Naive B cell (primary cell): ENCODE measurements around the gene UNC5C. TPM values are rescaled to one million over a fixed set of nuclear protein-coding genes. Genes with fewer than 3 reads are reported as not detected.

Experiments
- ATAC-seq, 2 donors: fragments of 150-1000 bp; cut with Tn5 transposase; 2 replicates each; pipeline ENCODE4 v1.10.0; 2021; ENCODE audit warnings: low read depth in 2 of 2, mild to moderate bottlenecking in 2 of 2, moderate library complexity in 2 of 2
- DNase-seq: peaks from one replicate; pipeline ENCODE4 v3.0.0; 2022
- H3K27ac Mint-ChIP-seq, 6 donors: one replicate each; pipeline ENCODE4 v1.8.0; 2020 to 2022; ENCODE audit warnings: mild to moderate bottlenecking in 6 of 6, mixed read lengths in 6 of 6, moderate library complexity in 5 of 6, inconsistent platforms in 2 of 6
- H3K27me3 Mint-ChIP-seq, 3 donors: one replicate each; pipeline ENCODE4 v1.8.0; 2021 to 2022; ENCODE audit warnings: mixed read lengths in 3 of 3, mild to moderate bottlenecking in 1 of 3
- H3K36me3 Mint-ChIP-seq, 2 donors: one replicate each; pipeline ENCODE4 v1.8.0; 2020 to 2022; ENCODE audit warnings: mixed read lengths in 2 of 2, inconsistent platforms in 1 of 2, mild to moderate bottlenecking in 1 of 2
- H3K4me1 Mint-ChIP-seq, 3 donors: one replicate each; pipeline ENCODE4 v1.8.0; 2020 to 2022; ENCODE audit warnings: mixed read lengths in 3 of 3, inconsistent platforms in 1 of 3, mild to moderate bottlenecking in 1 of 3, moderate library complexity in 1 of 3
- H3K4me3 Mint-ChIP-seq, 8 donors: one replicate each; pipeline ENCODE4 v1.8.0; 2020 to 2022; ENCODE audit warnings: mild to moderate bottlenecking in 8 of 8, mixed read lengths in 8 of 8, moderate library complexity in 8 of 8, inconsistent platforms in 2 of 8
- H3K9me3 Mint-ChIP-seq, 7 donors: one replicate each; pipeline ENCODE4 v1.8.0; 2020 to 2022; ENCODE audit warnings: mixed read lengths in 7 of 7, mild to moderate bottlenecking in 5 of 7, inconsistent platforms in 2 of 7, moderate library complexity in 1 of 7
- polyA plus RNA-seq, 6 donors: library from polyadenylated mRNA; unstranded; fragments of 300-500 nt; fragmentation: Illumina TruSeq; gene quantifications; one replicate each; pipeline ENCODE4 v1.2.3, GENCODE V29; 2021; ENCODE audit warnings: low read depth in 6 of 6

Gene UNC5C
- polyA plus RNA-seq, 6 donors from 2014 or later, result not detected

DNA sequence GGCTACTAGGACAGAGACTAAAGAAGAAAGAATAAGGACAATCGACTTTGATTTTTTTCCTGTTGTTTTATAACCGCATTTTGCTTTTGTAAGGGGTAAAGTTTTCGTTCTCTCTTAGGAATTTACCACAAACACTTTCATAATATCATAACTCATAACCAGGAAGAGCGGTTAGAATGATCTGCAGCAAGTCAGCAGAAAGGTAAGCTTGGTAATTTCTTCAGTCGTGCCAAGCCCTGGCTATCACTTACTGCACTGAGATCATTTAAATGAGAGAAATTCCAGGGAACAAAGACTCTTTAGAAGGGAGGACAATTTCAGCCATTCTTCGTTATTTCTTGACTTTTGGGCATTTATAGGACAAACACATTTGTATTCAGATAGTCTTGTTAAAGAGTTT is 258.1 kb downstream of the UNC5C start:
- no peak overlapping the region for H3K27ac Mint-ChIP-seq
- no peaks in the 10 kb centered on the region for H3K4me1 Mint-ChIP-seq
- DNase-seq (no peak), ATAC-seq (no peak)
- H3K36me3 Mint-ChIP-seq, result no peaks in the 10 kb centered on the region
- no peaks in the 10 kb centered on the region for H3K9me3 Mint-ChIP-seq
- no peaks in the 10 kb centered on the region for H3K27me3 Mint-ChIP-seq
- H3K4me3 Mint-ChIP-seq, result no peak overlapping the region

DNA sequence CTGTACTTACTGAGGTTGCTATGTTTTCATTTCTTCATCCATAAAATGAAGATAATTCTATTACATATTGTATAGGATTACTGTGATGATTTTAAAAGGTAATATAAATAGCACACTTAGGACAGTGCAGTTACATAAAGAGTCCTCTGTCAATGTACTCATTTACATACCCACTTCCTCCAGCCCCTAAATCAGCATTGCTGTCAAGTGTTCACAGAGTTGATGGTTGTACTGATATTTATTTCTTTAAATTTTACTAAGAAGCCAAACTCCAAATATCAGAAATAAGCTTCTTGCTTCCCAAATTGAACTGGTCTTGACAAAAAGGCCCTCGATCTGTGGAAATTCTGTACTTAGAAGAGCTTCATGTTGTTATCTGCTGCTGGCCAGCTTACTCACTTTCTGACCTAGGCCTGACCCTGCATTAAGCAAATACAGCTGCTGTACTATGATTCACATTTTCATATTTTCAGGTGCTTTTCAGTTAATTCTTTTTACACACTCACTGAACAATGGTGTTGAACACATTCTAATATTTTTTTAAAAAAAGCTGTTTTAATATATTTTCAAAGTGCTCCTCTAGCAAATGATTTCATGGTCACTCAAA is 259.6 kb downstream of the UNC5C start:
- H3K4me1 Mint-ChIP-seq, result no peaks in the 10 kb centered on the region
- no peak overlapping the region for H3K27ac Mint-ChIP-seq
- H3K9me3 Mint-ChIP-seq, result no peaks in the 10 kb centered on the region
- H3K36me3 Mint-ChIP-seq, result no peaks in the 10 kb centered on the region
- H3K27me3 Mint-ChIP-seq, result no peaks in the 10 kb centered on the region
- H3K4me3 Mint-ChIP-seq, result no peak overlapping the region
- ATAC-seq (no peak), DNase-seq (no peak)

DNA sequence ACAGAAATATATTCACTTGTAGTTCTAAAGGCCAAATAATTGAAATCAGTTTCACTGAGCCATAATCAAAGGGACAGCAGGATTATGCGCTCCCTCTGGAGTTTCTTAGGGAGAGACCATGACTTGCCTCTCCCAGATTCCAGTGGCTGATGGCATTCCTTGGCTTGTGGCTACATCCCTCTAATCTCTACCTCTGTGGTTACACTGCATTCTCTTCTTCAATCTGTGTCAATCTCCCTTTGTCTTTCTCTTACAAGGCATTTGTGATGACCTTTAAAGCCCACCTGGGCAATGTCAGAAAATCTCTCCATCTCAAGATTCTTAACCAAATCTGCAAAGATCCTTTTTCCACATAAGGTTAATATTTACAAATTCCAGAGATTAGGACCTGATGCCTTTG is 260.2 kb downstream of the UNC5C start:
- Mint-ChIP-seq H3K4me1 (no peaks in the 10 kb centered on the region), H3K9me3 (no peaks in the 10 kb centered on the region), H3K27ac (no peak overlapping the region), H3K36me3 (no peaks in the 10 kb centered on the region), H3K4me3 (no peak overlapping the region), H3K27me3 (no peaks in the 10 kb centered on the region)
- ATAC-seq (no peak), DNase-seq (no peak)

DNA sequence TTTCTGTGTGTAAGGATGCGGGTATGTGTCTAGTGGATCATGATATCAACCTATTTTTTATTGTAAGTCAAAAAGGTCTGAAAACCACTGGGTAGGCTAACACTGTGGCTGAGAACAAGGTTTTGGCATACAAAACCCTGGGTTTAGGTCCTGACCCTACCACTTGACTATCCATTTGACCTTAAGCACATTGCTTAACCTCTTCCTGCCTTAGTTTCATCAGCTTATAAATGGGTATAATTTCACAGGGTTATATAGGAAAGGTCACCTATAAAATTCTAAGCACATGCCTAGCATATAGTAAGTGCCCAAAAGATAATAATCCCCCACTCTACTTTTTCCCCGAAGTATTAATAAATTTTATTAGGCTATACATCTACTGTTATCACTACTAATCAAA is 263.0 kb downstream of the UNC5C start:
- no peaks in the 10 kb centered on the region for H3K27me3 Mint-ChIP-seq
- no peaks in the 10 kb centered on the region for H3K4me1 Mint-ChIP-seq
- H3K4me3 Mint-ChIP-seq, result no peak overlapping the region
- H3K9me3 Mint-ChIP-seq, result peaks cover 0 to 7% (median 0%) of the 10 kb centered on the region in 7 donors
- H3K36me3 Mint-ChIP-seq, result no peaks in the 10 kb centered on the region
- H3K27ac Mint-ChIP-seq, result no peak overlapping the region
- ATAC-seq, result no peak
- no peak for DNase-seq

DNA sequence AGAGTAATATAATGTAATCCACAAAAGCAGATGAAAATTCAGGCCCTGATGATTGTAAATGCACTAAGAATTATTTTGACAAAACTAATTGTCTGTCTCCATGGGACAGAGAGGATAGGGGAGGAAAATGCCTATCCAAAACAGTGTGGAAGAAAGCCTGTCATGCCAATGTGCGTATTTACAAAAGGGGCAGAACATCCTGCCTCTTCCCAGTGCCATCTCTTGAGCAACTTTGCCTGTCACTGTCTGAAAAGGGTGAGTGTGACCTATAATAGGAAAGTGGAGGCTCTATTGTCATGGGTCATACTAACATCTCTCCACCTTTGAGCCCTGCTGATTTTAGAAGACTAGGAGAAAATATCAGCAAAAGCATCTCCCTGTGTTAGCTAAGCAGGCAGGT is 264.1 kb downstream of the UNC5C start:
- DNase-seq, result no peak
- peaks cover 0 to 8% (median 0%) of the 10 kb centered on the region in 7 donors for H3K9me3 Mint-ChIP-seq
- H3K27ac Mint-ChIP-seq, result no peak overlapping the region
- no peak overlapping the region for H3K4me3 Mint-ChIP-seq
- no peaks in the 10 kb centered on the region for H3K4me1 Mint-ChIP-seq
- no peak for ATAC-seq
- no peaks in the 10 kb centered on the region for H3K27me3 Mint-ChIP-seq
- H3K36me3 Mint-ChIP-seq, result no peaks in the 10 kb centered on the region

DNA sequence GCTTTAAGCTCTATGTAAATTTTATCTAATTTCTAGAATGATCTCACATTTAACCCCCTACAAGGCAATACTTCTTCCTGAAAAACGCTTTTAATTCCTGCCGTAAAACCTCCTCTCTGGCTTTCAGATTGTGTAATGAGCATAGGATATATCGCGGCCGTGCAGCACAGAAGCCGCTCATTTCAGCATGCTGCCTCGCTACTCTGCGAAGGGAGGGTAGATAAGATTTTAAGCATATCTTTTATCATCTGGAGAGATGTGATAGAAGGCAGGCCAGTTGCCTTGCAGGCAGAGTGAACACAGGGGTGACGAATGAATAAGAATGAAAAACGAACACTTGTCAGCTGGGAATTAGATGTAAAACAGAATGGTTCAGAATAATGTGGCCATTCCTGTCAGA is 265.5 kb downstream of the UNC5C start:
- Mint-ChIP-seq H3K27me3 (no peaks in the 10 kb centered on the region), H3K4me1 (no peaks in the 10 kb centered on the region), H3K36me3 (no peaks in the 10 kb centered on the region), H3K4me3 (no peak overlapping the region), H3K27ac (no peak overlapping the region), H3K9me3 (peaks cover 0 to 8% (median 0%) of the 10 kb centered on the region in 7 donors)
- no peak for DNase-seq
- ATAC-seq, result no peak

DNA sequence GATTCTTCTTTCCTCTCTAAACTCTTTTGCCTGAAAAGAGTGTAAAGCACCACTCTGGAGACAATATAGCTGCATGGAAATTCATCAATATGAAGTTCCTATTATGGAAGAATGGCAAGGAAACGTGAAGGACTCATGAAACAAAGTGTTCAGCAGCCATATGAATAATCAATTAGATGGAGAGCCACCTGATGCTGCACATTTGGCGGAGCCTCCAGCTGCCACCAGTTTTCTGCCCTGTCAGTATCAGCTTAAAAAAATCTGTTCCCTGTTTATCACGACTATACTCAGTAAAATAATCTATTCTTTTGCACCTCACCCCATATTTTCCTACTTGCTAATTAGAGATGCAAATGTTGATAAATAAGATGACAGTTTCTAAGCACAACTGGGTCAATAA is 276.0 kb downstream of the UNC5C start:
- no peak for ATAC-seq
- Mint-ChIP-seq H3K9me3 (peaks cover 0 to 6% (median 3%) of the 10 kb centered on the region in 7 donors), H3K36me3 (no peaks in the 10 kb centered on the region), H3K4me1 (no peaks in the 10 kb centered on the region), H3K27me3 (no peaks in the 10 kb centered on the region), H3K27ac (no peak overlapping the region), H3K4me3 (no peak overlapping the region)
- no peak for DNase-seq

DNA sequence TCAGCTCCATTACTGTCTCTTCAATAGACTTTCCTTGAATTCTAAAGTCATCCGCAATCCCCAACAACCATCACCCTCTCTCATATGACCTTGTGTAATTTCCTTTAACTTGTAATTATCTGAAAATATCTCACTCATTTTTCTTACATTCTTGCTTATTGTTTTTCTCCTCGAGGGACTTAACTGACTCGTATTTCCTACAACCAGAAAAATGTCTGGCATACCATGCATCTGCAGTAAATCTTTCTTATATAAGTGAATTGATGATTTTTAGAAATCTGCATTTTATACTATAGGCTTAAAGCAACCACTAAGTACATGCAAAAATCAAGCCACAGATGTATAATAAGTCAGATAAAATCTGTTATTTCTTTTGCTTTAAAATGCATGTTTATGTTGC is 276.7 kb downstream of the UNC5C start:
- H3K4me1 Mint-ChIP-seq, result no peaks in the 10 kb centered on the region
- peaks cover 0 to 6% (median 3%) of the 10 kb centered on the region in 7 donors for H3K9me3 Mint-ChIP-seq
- H3K27ac Mint-ChIP-seq, result no peak overlapping the region
- ATAC-seq, result no peak
- DNase-seq, result no peak
- no peaks in the 10 kb centered on the region for H3K36me3 Mint-ChIP-seq
- no peaks in the 10 kb centered on the region for H3K27me3 Mint-ChIP-seq
- no peak overlapping the region for H3K4me3 Mint-ChIP-seq

DNA sequence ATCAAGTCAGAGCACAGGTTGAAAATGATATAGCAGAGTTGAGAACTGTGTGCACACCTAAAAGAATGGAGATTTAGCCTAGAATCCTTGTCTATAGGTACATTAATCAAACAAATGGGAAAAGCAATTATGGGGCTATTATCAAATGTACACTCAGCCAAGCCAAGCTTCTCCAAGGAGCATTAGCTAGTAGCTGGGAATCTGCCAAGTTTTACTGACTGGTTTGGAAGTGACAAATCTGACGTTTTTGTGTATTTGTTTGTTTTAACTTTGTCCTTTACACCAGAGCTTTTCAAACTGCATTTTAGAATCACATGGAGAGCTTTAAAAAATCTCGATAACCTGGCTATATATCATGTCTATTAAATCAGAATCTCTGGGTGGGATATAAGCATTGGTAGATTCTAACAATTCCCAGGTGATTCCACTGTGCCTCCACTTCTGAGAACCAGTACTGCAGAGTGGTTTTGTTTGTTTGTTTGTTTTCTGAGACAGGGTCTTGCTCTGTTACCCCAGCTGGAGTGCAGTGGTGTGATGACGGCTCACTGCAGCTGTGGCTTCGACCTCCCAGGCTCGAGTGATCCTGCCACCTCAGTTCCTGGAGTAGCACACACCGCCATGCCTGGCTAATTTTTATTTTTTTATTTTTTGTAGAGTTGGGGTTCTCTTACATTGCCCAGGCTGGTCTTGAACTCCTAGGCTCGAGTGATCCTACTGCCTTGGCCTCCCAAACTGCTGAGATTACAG is 279.8 kb downstream of the UNC5C start:
- Mint-ChIP-seq H3K9me3 (peaks cover 0 to 6% (median 0%) of the 10 kb centered on the region in 7 donors), H3K4me1 (no peaks in the 10 kb centered on the region), H3K27me3 (no peaks in the 10 kb centered on the region), H3K4me3 (no peak overlapping the region), H3K27ac (no peak overlapping the region), H3K36me3 (no peaks in the 10 kb centered on the region)
- ATAC-seq (no peak), DNase-seq (no peak)

DNA sequence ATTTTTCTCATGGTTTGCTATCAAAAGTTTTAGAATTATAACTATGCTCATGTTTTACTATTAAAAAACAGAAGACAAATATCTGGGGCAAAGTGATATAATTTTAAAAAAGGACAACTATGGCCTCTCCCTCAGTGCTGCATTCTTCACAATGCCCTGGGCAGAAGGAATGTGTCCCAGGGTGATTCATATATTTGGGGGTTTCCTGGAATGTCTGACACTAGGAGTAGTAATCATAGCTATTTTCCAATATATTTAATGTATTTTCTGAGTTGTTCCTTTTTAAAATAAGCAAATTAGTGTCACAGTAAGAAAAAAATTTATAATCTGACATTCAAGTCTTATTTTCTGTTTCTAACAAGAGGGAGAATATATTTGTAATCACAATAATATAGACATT is 281.7 kb downstream of the UNC5C start:
- ATAC-seq, result no peak
- Mint-ChIP-seq H3K27ac (no peak overlapping the region), H3K9me3 (peaks cover 0 to 6% (median 0%) of the 10 kb centered on the region in 7 donors), H3K4me3 (no peak overlapping the region), H3K4me1 (no peaks in the 10 kb centered on the region), H3K27me3 (no peaks in the 10 kb centered on the region), H3K36me3 (no peaks in the 10 kb centered on the region)
- no peak for DNase-seq

DNA sequence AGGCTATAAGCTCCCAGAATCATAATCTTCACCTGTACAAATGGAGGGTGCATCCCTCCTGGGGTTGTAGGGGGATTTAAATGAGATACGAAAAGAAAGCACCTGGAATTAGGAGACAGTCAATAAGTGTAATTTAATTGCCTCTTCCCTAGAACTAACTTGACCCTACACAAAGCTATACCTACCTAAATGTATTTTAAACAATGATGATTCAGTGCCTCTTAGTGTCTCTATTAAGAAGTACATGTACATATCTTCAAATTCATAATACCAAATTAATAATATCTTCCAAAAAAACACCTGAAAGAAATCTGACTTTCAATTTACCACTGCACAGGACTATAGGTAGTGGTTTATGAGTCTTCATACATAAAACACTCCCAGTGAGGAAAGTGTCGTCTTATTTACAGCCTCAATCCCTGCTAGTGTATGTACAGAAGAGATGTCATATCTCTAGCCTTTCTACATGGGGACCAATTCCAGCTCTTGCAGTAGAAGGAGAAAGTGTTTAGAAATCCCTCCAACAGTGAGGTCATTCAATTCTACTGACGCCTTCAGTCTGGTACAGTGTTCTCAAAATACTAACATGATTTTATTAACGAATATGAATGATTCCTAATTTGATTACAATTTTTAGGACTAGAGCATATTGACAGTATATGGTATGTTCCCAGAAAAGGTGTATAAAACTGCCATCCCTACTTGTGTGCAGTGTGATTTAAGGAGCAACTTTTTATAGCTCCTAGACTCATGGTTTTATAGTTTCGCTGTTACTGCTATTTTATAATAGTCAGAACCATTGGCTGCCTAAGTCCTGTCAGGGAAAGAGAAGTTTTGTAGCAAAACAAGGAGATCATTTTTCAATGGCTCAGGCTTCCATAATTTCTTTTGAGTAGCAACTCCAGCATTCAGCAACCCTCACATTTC is 282.7 kb downstream of the UNC5C start:
- Mint-ChIP-seq H3K27ac (no peak overlapping the region), H3K27me3 (no peaks in the 10 kb centered on the region), H3K4me1 (no peaks in the 10 kb centered on the region), H3K4me3 (no peak overlapping the region), H3K36me3 (no peaks in the 10 kb centered on the region), H3K9me3 (no peaks in the 10 kb centered on the region)
- DNase-seq, result no peak
- ATAC-seq, result no peak

DNA sequence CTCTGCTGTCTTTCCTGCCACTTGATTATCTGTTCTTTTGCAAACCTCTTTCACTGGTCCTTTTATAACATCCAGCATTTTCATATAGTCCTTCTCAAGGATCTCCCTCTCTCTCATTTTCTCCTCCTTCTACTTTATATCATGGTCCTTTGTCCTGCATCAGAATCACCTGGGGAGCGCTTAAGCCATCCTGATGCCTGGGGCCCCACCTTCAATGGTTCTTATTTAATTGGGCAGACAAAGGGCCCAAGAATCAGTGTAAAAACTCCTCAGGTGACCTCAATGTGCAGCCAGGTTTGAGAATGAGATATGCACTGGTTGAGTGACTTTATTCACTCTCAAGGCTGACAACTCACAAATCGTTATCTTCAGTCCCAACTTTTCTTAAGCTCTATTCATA is 283.9 kb downstream of the UNC5C start:
- Mint-ChIP-seq H3K4me3 (no peak overlapping the region), H3K27me3 (no peaks in the 10 kb centered on the region), H3K4me1 (no peaks in the 10 kb centered on the region), H3K9me3 (peaks cover 0 to 3% (median 0%) of the 10 kb centered on the region in 7 donors), H3K36me3 (no peaks in the 10 kb centered on the region), H3K27ac (no peak overlapping the region)
- DNase-seq, result no peak
- ATAC-seq, result no peak

DNA sequence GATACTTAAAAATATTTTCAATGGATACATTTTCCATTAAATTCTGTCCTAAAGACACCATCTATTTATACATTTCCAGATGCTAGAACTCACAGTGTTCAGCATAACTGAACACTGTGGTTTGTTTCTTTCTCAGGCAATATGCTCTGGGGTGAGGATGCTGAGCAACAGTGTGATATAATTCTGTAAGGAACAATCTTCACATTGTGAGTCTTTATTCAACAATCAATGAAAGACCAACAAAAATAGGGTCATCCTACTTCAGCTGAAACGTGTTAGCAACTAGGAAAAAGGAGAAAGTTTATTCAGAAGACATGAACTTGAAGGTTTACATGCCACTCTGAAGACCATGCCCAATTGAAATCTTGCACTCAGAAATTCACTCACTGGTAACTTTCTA is 284.8 kb downstream of the UNC5C start:
- DNase-seq, result no peak
- Mint-ChIP-seq H3K4me1 (no peaks in the 10 kb centered on the region), H3K4me3 (no peak overlapping the region), H3K36me3 (no peaks in the 10 kb centered on the region), H3K27me3 (no peaks in the 10 kb centered on the region), H3K9me3 (peaks cover 0 to 3% (median 0%) of the 10 kb centered on the region in 7 donors), H3K27ac (no peak overlapping the region)
- no peak for ATAC-seq

DNA sequence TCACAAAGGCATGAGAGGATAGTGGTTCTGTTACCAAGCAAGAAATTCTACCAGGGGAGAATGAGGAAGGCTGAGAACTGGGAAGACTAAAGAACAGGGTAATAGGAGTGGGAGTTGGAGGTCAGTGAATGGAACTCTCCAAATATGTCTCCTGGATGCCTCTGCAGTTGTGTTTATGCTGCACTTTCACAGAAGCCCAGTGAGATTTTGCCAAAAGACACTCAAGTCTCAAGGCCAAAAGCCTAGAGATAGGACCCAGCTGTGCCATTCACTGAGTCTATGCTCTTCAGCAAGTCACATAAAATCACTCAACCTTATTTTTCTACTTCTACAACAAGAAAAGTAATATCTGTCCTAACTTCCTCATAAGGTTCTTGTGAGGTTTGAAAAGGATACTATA is 285.4 kb downstream of the UNC5C start:
- peaks cover 0 to 3% (median 0%) of the 10 kb centered on the region in 7 donors for H3K9me3 Mint-ChIP-seq
- no peaks in the 10 kb centered on the region for H3K36me3 Mint-ChIP-seq
- ATAC-seq (no peak), DNase-seq (no peak)
- no peak overlapping the region for H3K4me3 Mint-ChIP-seq
- no peaks in the 10 kb centered on the region for H3K4me1 Mint-ChIP-seq
- H3K27ac Mint-ChIP-seq, result no peak overlapping the region
- H3K27me3 Mint-ChIP-seq, result no peaks in the 10 kb centered on the region
